AG04449 (cell line): Measurements from ENCODE around the gene AGER.

Experiments used
- CTCF ChIA-PET: fragments of 350-600 bp; formaldehyde crosslinking; extraction: SDS; loops from one replicate; lab custom pipeline; 2021; ENCODE audit warnings: antibody characterized with exemption; lab: Yijun Ruan, JAX
- POLR2A ChIA-PET: fragments of 400-600, 350-600 bp; formaldehyde crosslinking; extraction: SDS; loops from one replicate; lab custom pipeline; 2020; ENCODE audit warnings: antibody characterized with exemption, inconsistent platforms; lab: Yijun Ruan, JAX
- DNase-seq: peaks from one replicate; pipeline ENCODE4 v3.0.0-alpha.2; 2010; ENCODE audit warnings: low read depth, low spot score
- H3K4me3 ChIP-seq: 2 replicates; pipeline ENCODE4 v1.5.1; 2011; ENCODE audit warnings: low read depth, mild to moderate bottlenecking, control low read depth, low read length
- TF ChIP-seq, protein P1 (sequence below): IDR thresholded peaks from one replicate; pipeline ENCODE4 v1.5.1; 2011; ENCODE audit warnings: mild to moderate bottlenecking, moderate library complexity, low read length, control low read depth, inconsistent platforms; ENCODE audit not compliant: insufficient read depth; ENCODE audit errors: missing control alignments

AGER gene

DNA sequence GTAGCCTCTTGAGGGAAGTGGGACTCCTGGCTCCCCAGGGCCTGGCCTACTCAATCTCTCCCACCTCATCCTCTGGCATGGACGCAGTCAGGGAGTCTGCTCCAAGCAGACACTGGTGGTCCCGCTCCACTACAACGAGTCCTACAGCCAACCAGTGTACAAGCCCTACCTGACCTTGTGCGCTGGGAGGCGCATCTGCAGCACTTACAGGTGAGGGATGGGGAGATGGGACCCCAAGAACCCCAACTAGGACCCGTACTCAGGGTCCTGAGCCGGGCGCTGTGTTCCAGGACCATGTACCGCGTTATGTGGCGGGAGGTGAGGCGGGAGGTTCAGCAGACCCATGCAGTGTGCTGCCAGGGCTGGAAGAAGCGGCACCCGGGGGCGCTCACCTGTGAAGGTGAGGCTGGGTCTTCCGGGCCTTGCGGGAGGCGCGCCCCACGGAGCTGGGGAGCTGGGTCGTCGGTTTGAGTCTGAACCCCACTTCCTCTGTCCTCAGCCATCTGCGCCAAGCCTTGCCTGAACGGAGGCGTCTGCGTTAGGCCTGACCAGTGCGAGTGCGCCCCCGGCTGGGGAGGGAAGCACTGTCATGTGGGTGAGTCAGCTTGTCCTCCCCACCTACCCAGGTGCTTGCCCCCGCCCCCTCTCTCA lies 17.5 kb downstream of the AGER start:
- CTCF ChIA-PET, result interaction anchor here (1.1 kb wide), 1 partner anchor 50 kb away, joined by 3 read pairs; no protein-coding TSS in a partner anchor

DNA sequence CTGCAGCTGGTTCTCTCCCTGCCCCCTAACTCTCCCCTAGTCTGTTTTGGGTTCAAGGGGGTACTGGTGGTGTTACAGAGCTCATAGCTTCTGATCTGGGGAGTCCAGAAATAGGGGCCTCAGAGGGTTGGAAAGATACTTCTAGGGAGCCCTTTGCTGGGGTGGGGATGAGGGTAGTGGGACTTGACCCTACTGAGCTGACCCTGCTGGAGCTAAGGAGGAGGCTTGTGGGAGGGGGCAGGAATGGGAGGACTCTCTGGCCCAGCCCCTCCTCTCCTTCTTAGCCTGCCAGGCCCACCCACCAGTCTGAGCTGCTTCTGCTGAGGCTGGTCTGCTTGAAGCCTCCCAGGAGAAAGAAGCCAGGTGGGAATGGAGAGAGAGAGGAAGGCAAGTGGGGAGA lies 19.8 kb downstream of the AGER start, which contains the start of gene EGFL8:
EGFL8 (plus strand) TSS at position 301 of the 400 bp plus-strand sequence. CDS start 1,571 bp downstream, outside the sequence.
- POLR2A ChIA-PET, result interaction anchor here (0.7 to 1.8 kb wide), 2 partner anchors 12 to 193 kb away, joined by 3 to 4 read pairs; partner anchors contain the start of gene DXO
- no peak within 1 kb of the TSS for H3K4me3 ChIP-seq
- CTCF ChIA-PET, result interaction anchor here (1.5 to 3.4 kb wide), 3 partner anchors 9 to 50 kb away, joined by 5 to 24 read pairs (median 7); no protein-coding TSS in a partner anchor
- no peak for DNase-seq
- TF ChIP-seq, protein P1, sequence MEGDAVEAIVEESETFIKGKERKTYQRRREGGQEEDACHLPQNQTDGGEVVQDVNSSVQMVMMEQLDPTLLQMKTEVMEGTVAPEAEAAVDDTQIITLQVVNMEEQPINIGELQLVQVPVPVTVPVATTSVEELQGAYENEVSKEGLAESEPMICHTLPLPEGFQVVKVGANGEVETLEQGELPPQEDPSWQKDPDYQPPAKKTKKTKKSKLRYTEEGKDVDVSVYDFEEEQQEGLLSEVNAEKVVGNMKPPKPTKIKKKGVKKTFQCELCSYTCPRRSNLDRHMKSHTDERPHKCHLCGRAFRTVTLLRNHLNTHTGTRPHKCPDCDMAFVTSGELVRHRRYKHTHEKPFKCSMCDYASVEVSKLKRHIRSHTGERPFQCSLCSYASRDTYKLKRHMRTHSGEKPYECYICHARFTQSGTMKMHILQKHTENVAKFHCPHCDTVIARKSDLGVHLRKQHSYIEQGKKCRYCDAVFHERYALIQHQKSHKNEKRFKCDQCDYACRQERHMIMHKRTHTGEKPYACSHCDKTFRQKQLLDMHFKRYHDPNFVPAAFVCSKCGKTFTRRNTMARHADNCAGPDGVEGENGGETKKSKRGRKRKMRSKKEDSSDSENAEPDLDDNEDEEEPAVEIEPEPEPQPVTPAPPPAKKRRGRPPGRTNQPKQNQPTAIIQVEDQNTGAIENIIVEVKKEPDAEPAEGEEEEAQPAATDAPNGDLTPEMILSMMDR, result no peak

More for the DNA sequence above, 17.5 kb downstream of the AGER start:
- POLR2A ChIA-PET, result no interaction called here
- DNase-seq, result no peak
- H3K4me3 ChIP-seq, result no peak overlapping the region
- TF ChIP-seq, protein P1, result no peak

DNA sequence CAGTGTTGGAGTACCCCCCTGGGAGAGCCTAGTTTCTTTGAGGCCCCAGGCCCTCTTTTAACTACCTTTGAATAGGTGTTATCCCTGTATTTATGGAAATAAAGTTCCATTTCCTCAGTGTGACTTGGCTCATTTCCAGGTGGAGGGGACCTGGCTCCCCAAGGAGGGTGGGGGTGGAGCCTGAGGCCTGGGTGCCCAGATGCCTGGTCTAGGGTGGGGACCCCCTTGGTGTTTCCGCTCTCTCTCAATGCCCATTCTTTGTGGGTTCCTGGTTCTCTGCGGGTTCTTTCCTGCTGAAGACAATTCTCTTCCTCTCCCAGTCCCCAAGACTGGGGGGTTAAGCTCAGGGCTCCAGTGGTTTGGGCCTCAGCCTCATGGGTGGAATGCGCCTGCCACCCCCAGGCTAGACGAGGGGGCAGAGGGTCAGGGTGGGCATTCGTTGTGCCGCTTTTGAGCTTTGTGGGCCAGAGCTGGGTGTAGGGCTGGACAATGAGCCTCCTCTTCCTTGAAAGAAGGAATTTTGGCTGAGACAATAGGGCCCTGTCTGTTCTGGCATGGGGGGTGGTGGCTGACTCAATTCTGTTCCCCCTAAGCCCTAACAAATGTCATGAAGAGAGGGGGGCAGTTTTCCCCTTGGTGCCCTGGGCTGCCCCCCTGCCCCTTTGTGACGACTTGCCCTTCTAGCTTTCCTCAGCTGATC lies 20.3 kb downstream of the AGER start:
- CTCF ChIA-PET, result interaction anchor here (1.5 to 3.4 kb wide), 3 partner anchors 9 to 50 kb away, joined by 5 to 24 read pairs (median 7); no protein-coding TSS in a partner anchor
- TF ChIP-seq, protein P1, result no peak
- POLR2A ChIA-PET, result interaction anchor here (0.7 to 1.8 kb wide), 2 partner anchors 11 to 192 kb away, joined by 3 to 4 read pairs; partner anchors contain the start of gene DXO

DNA sequence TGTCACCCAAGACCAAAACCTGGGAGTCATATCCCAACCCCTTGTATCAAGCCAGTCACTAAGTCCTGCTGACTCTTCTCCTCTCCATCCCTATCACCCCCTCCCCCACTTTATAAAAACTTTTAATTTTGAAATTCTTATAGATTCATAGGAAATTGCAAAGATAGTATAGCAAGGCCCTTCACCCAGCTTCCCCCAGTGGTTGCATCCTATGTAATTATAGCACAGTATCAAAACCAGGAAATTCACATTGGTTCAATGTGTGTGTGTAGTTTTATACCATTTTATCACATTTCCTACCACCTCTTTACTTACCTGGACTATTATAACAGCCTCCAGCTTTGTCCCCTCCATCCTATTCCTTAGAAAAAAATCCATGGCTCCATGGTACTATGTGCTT lies 26.0 kb downstream of the AGER start:
- no peak overlapping the region for H3K4me3 ChIP-seq
- ChIA-PET CTCF (interaction anchor here (0.9 to 1.9 kb wide), 3 partner anchors 38 to 41 kb away, joined by 3 to 5 read pairs (median 3); no protein-coding TSS in a partner anchor), POLR2A (no interaction called here)
- TF ChIP-seq, protein P1, result no peak
- DNase-seq, result no peak

More for the DNA sequence above, 20.3 kb downstream of the AGER start:
- no peak for DNase-seq
- H3K4me3 ChIP-seq, result no peak overlapping the region

DNA sequence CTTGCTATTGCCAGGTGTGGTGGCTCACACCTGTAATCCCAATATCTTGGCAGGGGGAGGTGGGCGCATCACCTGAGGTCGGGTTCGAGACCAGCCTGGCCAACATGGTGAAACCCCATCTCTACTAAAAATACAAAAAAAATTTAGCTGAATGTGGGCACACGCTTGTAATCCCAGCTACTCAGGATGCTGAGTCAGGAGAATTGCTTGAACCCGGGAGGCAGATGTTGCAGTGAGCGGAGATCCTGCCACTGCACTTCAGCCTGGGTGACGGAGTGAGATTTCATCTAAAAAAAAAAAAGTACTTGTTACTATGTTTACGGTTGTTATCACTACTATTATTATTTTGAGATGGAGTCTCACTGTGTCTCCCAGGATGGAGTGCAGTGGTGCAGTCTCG lies 27.2 kb downstream of the AGER start:
- DNase-seq, result no peak
- CTCF ChIA-PET, result interaction anchor here (0.7 kb wide), 1 partner anchor 38 kb away, joined by 3 read pairs; no protein-coding TSS in a partner anchor
- no peak overlapping the region for H3K4me3 ChIP-seq
- TF ChIP-seq, protein P1, result no peak
- POLR2A ChIA-PET, result no interaction called here
